Thymus (tissue), 11 donors: ENCODE data around the gene SLC6A8. TPM values are rescaled to one million over a fixed set of nuclear protein-coding genes. Genes with fewer than 3 reads are reported as not detected.
"Not testable (repeated sequence)": the region's sequence is repeated elsewhere in the genome, so short reads cannot be mapped to it uniquely, and the experiment has no call there.

Source experiments
- DNase-seq, 9 donors: peaks; one replicate each; pipeline ENCODE4 v3.0.0-alpha.2; 2013; ENCODE audit warnings: low spot score in 9 of 9, low read depth in 6 of 9, missing footprints in 1 of 9
- H3K27ac ChIP-seq, 2 donors: one replicate each; pipeline ENCODE4 v1.5.1; 2013; ENCODE audit warnings: control low read depth in 1 of 2, low read depth in 1 of 2, low read length in 1 of 2, mild to moderate bottlenecking in 1 of 2, moderate library complexity in 1 of 2
- H3K27me3 ChIP-seq, 2 donors: one replicate each; pipeline ENCODE4 v1.5.1; 2013; ENCODE audit warnings: low read length in 1 of 2; ENCODE audit not compliant: control insufficient read depth in 2 of 2, insufficient read depth in 1 of 2
- H3K36me3 ChIP-seq, 2 donors: one replicate each; pipeline ENCODE4 v1.5.1; 2013; ENCODE audit warnings: low read length in 1 of 2, mild to moderate bottlenecking in 1 of 2, moderate library complexity in 1 of 2; ENCODE audit not compliant: control insufficient read depth in 2 of 2, insufficient read depth in 2 of 2
- H3K4me1 ChIP-seq, 2 donors: one replicate each; pipeline ENCODE4 v1.5.1; 2013; ENCODE audit warnings: low read length in 2 of 2; ENCODE audit not compliant: control insufficient read depth in 2 of 2, insufficient read depth in 2 of 2
- H3K4me3 ChIP-seq, 2 donors: one replicate each; pipeline ENCODE4 v1.5.1; 2013; ENCODE audit warnings: low read length in 2 of 2, control low read depth in 1 of 2, mild to moderate bottlenecking in 1 of 2
- H3K9me3 ChIP-seq, 2 donors: one replicate each; pipeline ENCODE4 v1.5.1; 2013; ENCODE audit warnings: low read length in 1 of 2, mild to moderate bottlenecking in 1 of 2; ENCODE audit not compliant: control insufficient read depth in 2 of 2, insufficient read depth in 1 of 2
- WGBS: extraction: QIAGEN DNeasy Blood & Tissue Kit; methylation state at CpG from one replicate; pipeline ENCODE4 v1.1.7; 2013; 5-methylcytosine and 5-hydroxymethylcytosine counted together
- polyA plus RNA-seq: library from polyadenylated mRNA; stranded (reverse); fragments of 200-250 nt; gene quantifications from one replicate; pipeline ENCODE4 v1.2.3, GENCODE V29; 2013
- total RNA-seq: library from RNA; stranded (reverse); fragments of 120-200 nt; gene quantifications from one replicate; pipeline ENCODE4 v1.2.4, GENCODE V29; 2013
- donor health status: healthy.

Gene SLC6A8
- total and polyA plus RNA-seq, 2 donors = 5.5 to 18.2 TPM

DNA sequence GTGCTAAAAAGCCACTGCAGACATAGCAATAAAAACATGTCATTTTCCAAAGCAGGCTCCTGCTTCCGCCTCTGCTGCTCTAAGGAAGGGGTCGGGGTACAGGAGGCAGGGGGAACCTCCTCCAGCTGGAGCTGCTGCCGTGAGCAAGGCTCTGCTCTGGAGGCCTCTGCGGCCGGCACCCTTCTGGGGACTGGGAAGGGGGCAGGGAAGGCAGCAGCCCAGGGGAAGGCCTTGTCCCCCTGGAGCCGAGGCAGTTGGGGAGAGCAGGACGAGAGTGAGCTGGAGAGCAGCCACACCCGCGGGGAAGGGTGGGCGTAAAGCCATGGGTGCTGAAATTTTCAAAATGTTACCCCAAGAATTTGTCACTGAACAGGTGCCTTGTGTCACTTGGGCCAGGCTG, 8.8 kb downstream of the SLC6A8 start:
- not testable (repeated sequence) for H3K9me3 ChIP-seq

DNA sequence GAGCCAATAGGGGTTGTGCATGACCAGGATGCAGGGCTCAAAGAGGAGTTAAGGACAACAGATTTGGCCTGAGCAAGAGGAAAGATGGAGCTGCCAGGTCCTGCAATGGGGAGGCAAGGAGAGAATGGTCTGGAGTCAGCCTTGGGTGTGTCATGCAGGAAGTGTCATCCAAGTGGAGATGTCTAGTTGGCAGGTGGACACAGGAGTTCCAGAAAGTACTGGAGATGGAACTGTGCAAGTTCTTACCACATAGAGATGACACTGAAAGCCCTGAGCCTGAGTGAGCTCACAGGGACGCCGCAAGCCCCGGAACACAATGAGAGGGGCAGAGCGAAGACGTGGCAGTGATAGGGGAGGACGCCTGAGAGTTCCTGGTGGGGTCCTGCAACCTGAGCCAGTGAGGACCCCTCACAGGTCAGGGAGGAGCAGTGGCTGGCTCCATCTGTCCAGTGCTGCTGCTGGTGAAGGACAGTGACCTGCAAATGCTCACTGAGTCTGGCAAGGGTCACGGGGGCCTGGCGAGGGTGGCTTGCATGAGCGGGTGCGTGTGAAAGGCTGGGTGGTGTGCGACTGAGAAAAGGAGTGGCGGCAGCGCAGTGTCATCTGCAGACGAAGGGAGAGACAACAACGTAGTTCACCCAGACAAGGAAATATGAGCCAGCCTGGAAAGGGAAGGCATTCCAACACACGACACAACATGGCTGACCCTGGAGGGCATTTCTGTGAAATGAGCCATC, 9.4 kb downstream of the SLC6A8 start:
- WGBS = 98% methylated on average over 16 of the region's 16 CpGs
- H3K27me3 ChIP-seq, H3K9me3 ChIP-seq, H3K27ac ChIP-seq, H3K4me1 ChIP-seq, H3K4me3 ChIP-seq, DNase-seq: not testable (repeated sequence)
- peaks cover 15 to 32% of the 10 kb centered on the region in 2 donors for H3K36me3 ChIP-seq

More for the DNA sequence above, 8.8 kb downstream of the SLC6A8 start:
- not testable (repeated sequence) for H3K27ac ChIP-seq, H3K27me3 ChIP-seq, H3K4me3 ChIP-seq, H3K4me1 ChIP-seq, DNase-seq
- H3K36me3 ChIP-seq = peaks cover 12 to 26% of the 10 kb centered on the region in 2 donors
- WGBS = 98% methylated on average over 10 of the region's 10 CpGs

- H3K4me1 ChIP-seq = no peaks in the 10 kb centered on the region
- no peak overlapping the region for H3K27ac ChIP-seq
Measured at GRCh38 chrX:153697924-153698865, 10.5 kb downstream of the SLC6A8 start.

DNA sequence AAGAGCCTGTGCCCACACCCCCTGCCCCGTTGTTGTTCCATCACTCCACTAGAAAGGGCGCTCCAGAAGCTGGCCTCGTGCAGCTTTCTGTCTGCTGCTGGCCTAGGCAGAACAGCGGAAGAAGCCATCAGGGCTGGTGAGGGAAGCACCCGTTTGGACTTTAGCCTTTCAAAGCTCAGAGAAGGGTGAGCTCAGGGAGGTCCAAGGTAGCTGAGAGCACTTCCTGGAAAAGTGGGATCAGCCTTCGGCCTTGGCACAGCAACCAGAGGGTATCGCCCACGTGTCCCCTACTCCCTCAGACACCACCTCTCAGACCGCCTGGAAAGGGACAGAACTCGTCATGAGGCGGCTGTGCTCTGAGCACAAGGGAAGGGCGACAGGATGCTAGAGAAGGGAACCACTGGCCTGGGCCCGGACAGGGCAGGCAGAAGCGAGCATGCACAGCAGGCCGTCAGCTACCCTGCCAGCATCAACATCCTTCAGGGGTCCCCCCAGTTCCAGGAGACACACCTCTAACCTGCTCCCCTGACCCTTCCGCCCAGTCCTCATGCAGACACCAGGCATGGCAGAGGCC, 11.6 kb downstream of the SLC6A8 start:
- not testable (repeated sequence) for H3K27me3 ChIP-seq, H3K4me1 ChIP-seq, H3K9me3 ChIP-seq, H3K27ac ChIP-seq, DNase-seq, H3K4me3 ChIP-seq
- 97% methylated on average over 16 of the region's 16 CpGs for WGBS
- H3K36me3 ChIP-seq = peaks cover 15 to 52% of the 10 kb centered on the region in 2 donors

More at GRCh38 chrX:153697924-153698865, 10.5 kb downstream of the SLC6A8 start:
- no peaks in the 10 kb centered on the region for H3K27me3 ChIP-seq
- no peak overlapping the region for H3K4me3 ChIP-seq
- no peak for DNase-seq
- peaks cover 15 to 42% of the 10 kb centered on the region in 2 donors for H3K36me3 ChIP-seq
- no peaks in the 10 kb centered on the region for H3K9me3 ChIP-seq
- 97% methylated on average over 14 of the region's 16 CpGs for WGBS

DNA sequence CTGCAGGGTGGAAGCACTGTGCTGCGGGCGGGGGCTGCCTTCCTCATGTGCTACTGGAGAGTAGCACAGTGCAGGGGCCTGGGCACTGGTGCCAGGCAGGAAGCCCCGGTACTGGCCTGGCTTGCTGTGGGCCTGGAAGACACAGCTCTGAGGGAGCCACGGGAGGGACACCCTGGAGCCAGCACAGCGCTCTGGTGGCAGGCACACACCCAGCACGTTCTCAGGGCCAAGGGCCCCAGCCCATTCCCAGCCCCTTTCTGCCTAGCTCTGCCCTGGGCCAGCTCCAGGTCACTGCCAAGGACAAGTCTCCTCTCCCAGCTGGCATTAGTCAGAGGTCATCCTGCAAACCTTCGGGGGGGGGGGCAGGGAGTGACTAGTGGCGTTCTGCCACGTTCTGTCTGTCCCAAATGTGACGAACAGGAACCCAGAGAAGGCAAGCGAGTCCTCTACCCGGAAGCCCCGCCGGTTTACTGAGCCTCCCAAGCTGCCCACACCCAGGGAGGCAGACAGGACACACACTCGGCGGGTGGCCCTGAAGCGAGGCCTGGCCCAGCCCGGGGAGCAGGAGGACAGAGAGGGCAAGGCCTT, 12.2 kb downstream of the SLC6A8 start:
- peaks cover 15 to 55% of the 10 kb centered on the region in 2 donors for H3K36me3 ChIP-seq
- WGBS = 94% methylated on average over 18 of the region's 18 CpGs
- H3K4me3 ChIP-seq, H3K4me1 ChIP-seq, DNase-seq, H3K9me3 ChIP-seq, H3K27me3 ChIP-seq, H3K27ac ChIP-seq: not testable (repeated sequence)

DNA sequence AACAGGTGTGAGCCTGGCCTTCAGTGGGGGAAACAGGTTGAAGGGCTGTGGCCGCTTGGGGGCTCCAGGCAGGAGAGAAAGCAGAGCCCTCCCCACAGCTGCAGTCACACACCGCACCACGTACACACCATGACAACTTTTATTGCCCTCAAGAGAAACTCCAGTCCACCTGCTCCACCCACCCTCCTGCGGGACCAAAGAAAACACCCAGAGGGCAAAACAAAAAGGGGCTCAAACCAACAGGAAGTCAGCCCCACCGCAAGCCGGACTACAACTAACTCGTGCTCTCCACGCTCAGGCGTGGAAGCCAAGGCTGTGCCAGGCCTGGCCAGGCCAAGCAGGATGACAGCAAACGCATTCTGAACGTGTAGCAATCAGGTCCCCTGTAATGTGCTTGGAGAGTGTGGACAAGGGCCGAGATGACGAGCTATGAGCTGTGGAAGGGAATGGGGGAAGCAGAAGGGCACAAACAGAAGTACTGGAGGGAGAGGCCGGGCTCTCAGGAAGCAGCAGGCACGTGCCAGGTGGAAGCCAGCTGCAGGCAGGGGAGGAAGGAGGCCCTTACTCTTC, 12.7 kb downstream of the SLC6A8 start:
- DNase-seq = no peak
- Histone ChIP-seq H3K27me3 (no peaks in the 10 kb centered on the region), H3K36me3 (peaks cover 15 to 54% of the 10 kb centered on the region in 2 donors), H3K4me1 (no peaks in the 10 kb centered on the region), H3K27ac (no peak overlapping the region), H3K9me3 (no peaks in the 10 kb centered on the region), H3K4me3 (no peak overlapping the region)
- 95% methylated on average over 15 of the region's 15 CpGs for WGBS

DNA sequence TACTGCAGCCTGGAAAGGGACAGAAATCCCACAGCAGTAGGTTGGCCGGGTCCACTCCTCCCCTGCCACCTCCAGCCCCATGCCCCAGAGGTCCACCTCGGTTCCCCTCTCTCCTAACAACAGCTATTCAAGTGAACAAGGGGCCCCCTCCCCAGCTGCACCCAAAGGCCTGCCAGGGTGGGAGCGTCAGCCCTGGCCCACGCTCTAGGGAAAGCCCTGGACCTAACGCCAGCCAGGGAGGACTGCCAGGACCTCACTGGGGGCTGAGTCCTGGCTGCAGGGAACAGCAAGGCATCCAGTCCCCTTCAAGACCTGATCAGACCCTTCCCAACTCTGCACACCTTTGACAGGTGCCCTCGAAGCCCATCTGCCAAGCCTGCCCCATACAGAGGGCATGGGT, 13.2 kb downstream of the SLC6A8 start:
- no peaks in the 10 kb centered on the region for H3K27me3 ChIP-seq
- H3K36me3 ChIP-seq = peaks cover 15 to 54% of the 10 kb centered on the region in 2 donors
- H3K4me3 ChIP-seq = no peak overlapping the region
- DNase-seq = no peak
- H3K9me3 ChIP-seq = no peaks in the 10 kb centered on the region
- H3K4me1 ChIP-seq = no peaks in the 10 kb centered on the region
- no peak overlapping the region for H3K27ac ChIP-seq
- 95% methylated on average over 4 of the region's 6 CpGs for WGBS

- Histone ChIP-seq H3K27ac (no peak overlapping the region), H3K27me3 (no peaks in the 10 kb centered on the region), H3K36me3 (peaks cover 15 to 54% of the 10 kb centered on the region in 2 donors), H3K9me3 (no peaks in the 10 kb centered on the region), H3K4me1 (no peaks in the 10 kb centered on the region), H3K4me3 (no peak overlapping the region)
- no peak for DNase-seq
- 98% methylated on average over 12 of the region's 12 CpGs for WGBS
Measured at GRCh38 chrX:153701706-153702105, 14.0 kb downstream of the SLC6A8 start.
